ENCODE measurements around the gene FAM237B. TPM values are rescaled to one million over a fixed set of nuclear protein-coding genes. Genes with fewer than 3 reads are reported as not detected.

The FAM237B gene
- polyA plus RNA-seq, 2 of the 4 experiments (the other 2 are of a cell fraction), result not detected

GRCh38 chr7:90266808-90267207, 54.3 kb downstream of the FAM237B start:
- ChIA-PET POLR2A (no interaction called here), CTCF (interaction anchor here (0.8 to 2.4 kb wide), 3 partner anchors 24 to 161 kb away, joined by 3 to 11 read pairs (median 3); partner anchors contain the start of gene STEAP1)
- no peak for ATAC-seq
- Histone ChIP-seq H3K27ac (no peak overlapping the region), H3K4me2 (no peak overlapping the region), H3K4me3 (no peak overlapping the region), H3K4me1 (no peaks in the 10 kb centered on the region), H3K9me3 (no peaks in the 10 kb centered on the region)
- 51% methylated on average over 3 of the region's 3 CpGs for WGBS (ENCODE audit: missing lambda C conversion rate)
- DNase-seq (ENCODE audit: low read depth in 1 of 2, low spot score in 1 of 2), result no peak
- TF ChIP-seq KDM5A (IDR thresholded peaks at IDR 0.05), result no peak
- TF ChIP-seq MAFK (IDR thresholded peaks at IDR 0.05; ENCODE audit: partially characterized antibody), result no peak
- TF ChIP-seq HOXA7 (CRISPR knock-in tag; IDR thresholded peaks at IDR 0.05), result no peak
- TF ChIP-seq EP300 (IDR thresholded peaks at IDR 0.05), result no peak
- TF ChIP-seq RCOR1 (IDR thresholded peaks at IDR 0.05; ENCODE audit: low read depth, low read length), result no peak
- no peak for TF ChIP-seq HOXB13 (CRISPR knock-in tag; IDR thresholded peaks at IDR 0.05; ENCODE audit: low read depth)
- TF ChIP-seq POLR2AphosphoS2 (conservative IDR thresholded peaks at IDR 0.05; ENCODE audit: low read length), result no peak
- no peak for TF ChIP-seq BCL3 (IDR thresholded peaks at IDR 0.05)
- no peak for TF ChIP-seq BHLHE40 (IDR thresholded peaks at IDR 0.05; ENCODE audit: low read depth, low read length)
- TF ChIP-seq CEBPB (IDR thresholded peaks at IDR 0.05), result no peak
- TF ChIP-seq GATA3 (IDR thresholded peaks at IDR 0.05; ENCODE audit: borderline replicate concordance), result no peak
- TF ChIP-seq FOSL2 (IDR thresholded peaks at IDR 0.05), result no peak
- no peak for TF ChIP-seq FOSL2 (CRISPR knock-in tag; IDR thresholded peaks at IDR 0.05)
- no peak for TF ChIP-seq CBX2 (IDR thresholded peaks at IDR 0.05; ENCODE audit: borderline replicate concordance, low read depth)
- TF ChIP-seq MAZ (IDR thresholded peaks at IDR 0.05; ENCODE audit: borderline replicate concordance, low read depth, low read length), result no peak
- TF ChIP-seq REST (IDR thresholded peaks at IDR 0.05), result no peak
- TF ChIP-seq JUN (IDR thresholded peaks at IDR 0.05), result no peak
- FAIRE-seq, result no peak

Other genes starting within 250 kb of the FAM237B start
- 76.2 and 81.3 TPM in 2 replicates for gene STEAP1, start 166.8 kb downstream of the FAM237B start, polyA plus RNA-seq (2011; rRNA removed)
- 15.7 to 21.0 TPM (median 20.3 TPM) in 3 replicates for gene STEAP1, start 166.8 kb downstream of the FAM237B start, polyA plus RNA-seq (2017; fragmentation: RNase III; extraction: RNeasy Plus Mini Kit Qiagen cat#74134 plus additional on column Dnase treatment)
- 49.2 and 51.9 TPM in 2 replicates for gene STEAP2, start 109.6 kb downstream of the FAM237B start, polyA plus RNA-seq (2011; rRNA removed)
- gene STEAP2, start 109.6 kb downstream of the FAM237B start, polyA plus RNA-seq (2017; fragmentation: RNase III; extraction: RNeasy Plus Mini Kit Qiagen cat#74134 plus additional on column Dnase treatment), result 5.1 to 6.4 TPM (median 6.0 TPM) in 3 replicates
- 5.2 and 6.1 TPM in 2 replicates for gene CFAP69, start 76.1 kb downstream of the FAM237B start, polyA plus RNA-seq (2011; rRNA removed)
- 1.6 to 1.9 TPM (median 1.6 TPM) in 3 replicates for gene CFAP69, start 76.1 kb downstream of the FAM237B start, polyA plus RNA-seq (2017; fragmentation: RNase III; extraction: RNeasy Plus Mini Kit Qiagen cat#74134 plus additional on column Dnase treatment)
- gene GTPBP10, start 25.4 kb upstream of the FAM237B start, polyA plus RNA-seq (2011; rRNA removed), result 39.6 and 54.9 TPM in 2 replicates
- gene GTPBP10, start 25.4 kb upstream of the FAM237B start, polyA plus RNA-seq (2017; fragmentation: RNase III; extraction: RNeasy Plus Mini Kit Qiagen cat#74134 plus additional on column Dnase treatment), result 16.5 to 18.3 TPM (median 18.0 TPM) in 3 replicates
- 51.3 and 71.7 TPM in 2 replicates for gene CLDN12, start 82.2 kb upstream of the FAM237B start, polyA plus RNA-seq (2011; rRNA removed)
- 16.6 to 19.9 TPM (median 17.8 TPM) in 3 replicates for gene CLDN12, start 82.2 kb upstream of the FAM237B start, polyA plus RNA-seq (2017; fragmentation: RNase III; extraction: RNeasy Plus Mini Kit Qiagen cat#74134 plus additional on column Dnase treatment)
- gene PTTG1IP2, start 148.3 kb upstream of the FAM237B start, polyA plus RNA-seq (2011; rRNA removed), result not detected in 2 replicates
- gene PTTG1IP2, start 148.3 kb upstream of the FAM237B start, polyA plus RNA-seq (2017; fragmentation: RNase III; extraction: RNeasy Plus Mini Kit Qiagen cat#74134 plus additional on column Dnase treatment), result not detected in 3 replicates